ENCODE measurements around the gene PHKA2.
"Not testable (repeated sequence)": the region's sequence is repeated elsewhere in the genome, so short reads cannot be mapped to it uniquely, and the experiment has no call there.

Gene PHKA2

DNA sequence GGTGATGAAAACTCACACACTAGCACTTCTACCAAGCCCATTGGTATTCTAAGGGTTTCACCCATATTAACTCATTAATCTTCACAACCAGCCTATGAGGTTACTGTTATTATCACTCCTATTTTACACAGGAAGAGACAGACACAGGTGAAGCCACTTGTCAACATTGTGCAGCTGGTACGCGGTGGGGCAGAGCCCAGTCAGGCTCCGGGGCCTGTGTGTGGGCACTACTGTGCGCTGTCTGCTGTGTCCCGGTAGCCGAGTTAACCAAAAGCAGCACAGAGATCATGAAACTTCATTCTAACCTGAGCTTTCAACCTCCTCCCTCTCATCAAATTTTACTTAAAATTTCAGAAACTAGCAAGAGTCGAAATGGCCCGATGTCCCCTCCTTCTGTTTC is 111.3 kb downstream of the PHKA2 start:
- DNase-seq (ENCODE audit: low read depth in 4 of 4, low spot score in 1 of 4) = no peak

DNA sequence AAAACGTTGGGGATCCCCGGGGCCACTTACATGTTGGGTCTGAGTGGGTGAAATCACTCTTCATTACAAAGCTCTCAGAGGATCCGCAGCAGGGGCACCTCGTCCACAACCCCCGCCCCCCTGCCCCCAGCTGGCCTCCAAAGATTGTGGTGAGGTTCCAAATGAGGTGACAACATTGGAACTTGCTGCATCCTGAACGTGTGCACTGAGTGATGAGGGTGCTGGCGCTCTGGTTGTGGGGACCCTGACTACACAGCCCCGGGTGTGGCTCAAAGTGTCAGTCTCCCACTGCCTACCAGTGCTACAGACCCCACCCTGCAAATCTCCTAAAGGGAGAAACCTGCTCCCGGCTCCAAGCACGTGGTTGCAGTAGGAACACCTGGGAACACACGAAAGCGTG is 111.9 kb downstream of the PHKA2 start:
- DNase-seq (ENCODE audit: low read depth in 4 of 4, low spot score in 1 of 4) = no peak

DNA sequence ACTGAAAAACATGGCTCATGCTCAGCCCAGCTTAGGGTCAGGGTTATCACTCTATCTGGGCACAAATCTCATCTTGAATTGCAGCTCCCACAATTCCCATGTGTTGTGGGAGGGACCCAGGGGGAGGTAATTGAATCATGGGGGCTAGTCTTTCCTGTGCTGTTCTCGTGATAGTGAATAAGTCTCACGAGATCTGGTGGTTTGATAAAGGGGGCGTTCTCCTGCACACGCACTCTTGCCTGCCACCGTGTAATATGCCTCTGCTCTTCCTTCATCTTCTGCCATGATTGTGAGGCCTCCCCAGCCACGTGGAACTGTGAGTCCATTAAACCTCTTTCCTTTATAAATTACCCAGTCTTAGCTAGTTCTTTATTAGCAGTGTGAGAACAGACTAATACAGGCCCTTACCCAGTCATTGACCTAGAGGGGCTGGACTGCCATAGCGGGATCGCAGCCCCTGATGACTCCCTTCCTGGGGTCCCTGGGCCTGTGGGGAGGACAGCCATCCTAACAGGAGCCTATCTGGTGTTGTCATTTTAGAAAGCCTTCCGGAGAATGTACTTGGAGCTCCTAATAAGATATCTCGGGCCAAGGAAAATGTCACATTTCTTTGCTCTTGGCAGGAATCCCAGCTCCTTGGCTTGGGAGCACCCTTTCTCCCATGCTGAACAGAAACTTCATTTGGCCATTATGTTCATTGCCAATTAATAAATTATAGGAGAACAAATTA is 112.6 kb downstream of the PHKA2 start:
- no peak for DNase-seq (ENCODE audit: low read depth in 4 of 4, low spot score in 1 of 4)

- no peak for DNase-seq (ENCODE audit: low read depth in 4 of 4, low spot score in 1 of 4)
These were observed 119.5 kb downstream of the PHKA2 start for GRCh38 chrX:18864390-18864920.

GRCh38 chrX:18861511-18861910 is 122.4 kb downstream of the PHKA2 start:
- DNase-seq (ENCODE audit: low read depth in 4 of 4, low spot score in 1 of 4) = no peak

DNA sequence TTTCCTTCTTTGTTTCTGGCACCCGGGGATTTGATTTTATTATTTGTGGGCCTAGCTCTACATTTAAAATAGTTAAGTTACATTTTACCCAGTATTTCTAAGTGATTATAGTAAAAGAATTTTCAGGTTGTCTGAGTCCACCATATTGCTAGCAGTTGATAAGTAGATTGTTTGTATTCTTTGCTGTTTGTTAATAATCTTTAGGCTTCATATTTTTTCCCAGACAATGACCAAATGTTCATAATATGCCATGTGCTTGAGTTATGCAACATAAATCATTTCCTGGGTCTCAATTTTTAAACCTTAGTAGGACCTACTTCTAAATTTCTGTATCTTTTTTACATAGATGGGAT is 127.3 kb downstream of the PHKA2 start:
- no peak for DNase-seq (ENCODE audit: low read depth in 4 of 4, low spot score in 1 of 4)

- no peak for DNase-seq (ENCODE audit: low read depth in 4 of 4, low spot score in 1 of 4)
These were observed 127.8 kb downstream of the PHKA2 start for GRCh38 chrX:18855919-18856644.

GRCh38 chrX:18847901-18848300 is 136.0 kb downstream of the PHKA2 start:
- DNase-seq (ENCODE audit: low read depth in 4 of 4, low spot score in 1 of 4) = not testable (repeated sequence)
